Measurements from ENCODE around the gene MTARC2.

The MTARC2 gene

DNA sequence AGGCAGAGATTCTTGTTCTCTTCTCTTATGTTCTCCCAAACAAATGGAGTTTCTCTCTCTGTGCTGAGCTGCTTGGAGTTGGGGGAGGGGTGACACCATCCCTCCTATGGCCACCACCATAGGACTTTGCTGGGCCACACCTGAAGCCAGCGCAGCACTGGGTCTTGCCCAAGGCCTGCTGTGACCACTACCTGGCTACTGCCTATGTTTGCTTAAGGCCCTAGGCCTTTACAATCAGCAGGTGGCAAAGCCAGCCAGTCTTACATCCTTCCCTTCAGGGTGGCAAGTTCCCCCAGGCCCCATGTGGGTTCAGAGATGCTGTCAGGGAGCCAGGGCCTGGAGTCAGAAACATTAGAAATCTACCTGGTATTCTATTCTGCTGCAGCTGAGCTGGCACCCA, 6.3 kb upstream of the MTARC2 start:
- no peak for TF ChIP-seq TAF1 (IDR thresholded peaks at IDR 0.05; ENCODE audit: borderline replicate concordance, insufficient read depth, low read length)
- TF ChIP-seq, protein P1, sequence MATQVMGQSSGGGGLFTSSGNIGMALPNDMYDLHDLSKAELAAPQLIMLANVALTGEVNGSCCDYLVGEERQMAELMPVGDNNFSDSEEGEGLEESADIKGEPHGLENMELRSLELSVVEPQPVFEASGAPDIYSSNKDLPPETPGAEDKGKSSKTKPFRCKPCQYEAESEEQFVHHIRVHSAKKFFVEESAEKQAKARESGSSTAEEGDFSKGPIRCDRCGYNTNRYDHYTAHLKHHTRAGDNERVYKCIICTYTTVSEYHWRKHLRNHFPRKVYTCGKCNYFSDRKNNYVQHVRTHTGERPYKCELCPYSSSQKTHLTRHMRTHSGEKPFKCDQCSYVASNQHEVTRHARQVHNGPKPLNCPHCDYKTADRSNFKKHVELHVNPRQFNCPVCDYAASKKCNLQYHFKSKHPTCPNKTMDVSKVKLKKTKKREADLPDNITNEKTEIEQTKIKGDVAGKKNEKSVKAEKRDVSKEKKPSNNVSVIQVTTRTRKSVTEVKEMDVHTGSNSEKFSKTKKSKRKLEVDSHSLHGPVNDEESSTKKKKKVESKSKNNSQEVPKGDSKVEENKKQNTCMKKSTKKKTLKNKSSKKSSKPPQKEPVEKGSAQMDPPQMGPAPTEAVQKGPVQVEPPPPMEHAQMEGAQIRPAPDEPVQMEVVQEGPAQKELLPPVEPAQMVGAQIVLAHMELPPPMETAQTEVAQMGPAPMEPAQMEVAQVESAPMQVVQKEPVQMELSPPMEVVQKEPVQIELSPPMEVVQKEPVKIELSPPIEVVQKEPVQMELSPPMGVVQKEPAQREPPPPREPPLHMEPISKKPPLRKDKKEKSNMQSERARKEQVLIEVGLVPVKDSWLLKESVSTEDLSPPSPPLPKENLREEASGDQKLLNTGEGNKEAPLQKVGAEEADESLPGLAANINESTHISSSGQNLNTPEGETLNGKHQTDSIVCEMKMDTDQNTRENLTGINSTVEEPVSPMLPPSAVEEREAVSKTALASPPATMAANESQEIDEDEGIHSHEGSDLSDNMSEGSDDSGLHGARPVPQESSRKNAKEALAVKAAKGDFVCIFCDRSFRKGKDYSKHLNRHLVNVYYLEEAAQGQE (IDR thresholded peaks at IDR 0.05; ENCODE audit: insufficient read depth in 1 of 2, low read depth in 2 of 2, low read length in 2 of 2) = no peak

- TF ChIP-seq POLR2AphosphoS5 (IDR thresholded peaks at IDR 0.05; ENCODE audit: low read depth, low read length) (no peak), FOXP2 (optimal IDR thresholded peaks at IDR 0.05; ENCODE audit: borderline replicate concordance, extremely low read depth, extremely low read length, insufficient read depth) (no peak), TAF1 (IDR thresholded peaks at IDR 0.05; ENCODE audit: borderline replicate concordance, insufficient read depth, low read length) (no peak), SIN3A (IDR thresholded peaks at IDR 0.05; ENCODE audit: borderline replicate concordance, insufficient read depth, low read length) (no peak)
- TF ChIP-seq, protein P1 (IDR thresholded peaks at IDR 0.05; ENCODE audit: insufficient read depth in 1 of 2, low read depth in 2 of 2, low read length in 2 of 2) = no peak
These were observed 5.6 kb upstream of the MTARC2 start for GRCh38 chr1:220742520-220742919.

DNA sequence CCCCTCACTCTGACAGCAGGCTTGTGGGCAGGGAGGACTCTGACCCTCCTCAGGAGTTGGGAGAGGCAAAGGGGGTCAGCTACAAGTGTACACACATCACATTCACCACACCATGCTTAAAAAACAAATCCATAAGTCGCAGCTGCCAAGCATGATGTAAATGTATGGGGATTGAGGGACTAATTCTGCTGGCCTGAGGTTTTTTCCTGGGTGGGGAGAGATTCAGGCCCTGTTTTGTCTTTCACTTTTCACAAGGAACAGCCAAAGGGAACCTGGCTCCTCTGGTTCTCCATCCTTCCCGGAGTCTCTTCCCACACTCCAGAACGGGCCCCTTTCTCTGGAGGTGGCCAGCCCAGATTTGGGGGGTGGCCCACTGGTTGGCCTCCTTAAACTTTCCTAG, 1.3 kb upstream of the MTARC2 start:
- no peak for TF ChIP-seq TAF1 (IDR thresholded peaks at IDR 0.05; ENCODE audit: borderline replicate concordance, insufficient read depth, low read length)
- TF ChIP-seq POLR2AphosphoS5 (IDR thresholded peaks at IDR 0.05; ENCODE audit: low read depth, low read length) = no peak

DNA sequence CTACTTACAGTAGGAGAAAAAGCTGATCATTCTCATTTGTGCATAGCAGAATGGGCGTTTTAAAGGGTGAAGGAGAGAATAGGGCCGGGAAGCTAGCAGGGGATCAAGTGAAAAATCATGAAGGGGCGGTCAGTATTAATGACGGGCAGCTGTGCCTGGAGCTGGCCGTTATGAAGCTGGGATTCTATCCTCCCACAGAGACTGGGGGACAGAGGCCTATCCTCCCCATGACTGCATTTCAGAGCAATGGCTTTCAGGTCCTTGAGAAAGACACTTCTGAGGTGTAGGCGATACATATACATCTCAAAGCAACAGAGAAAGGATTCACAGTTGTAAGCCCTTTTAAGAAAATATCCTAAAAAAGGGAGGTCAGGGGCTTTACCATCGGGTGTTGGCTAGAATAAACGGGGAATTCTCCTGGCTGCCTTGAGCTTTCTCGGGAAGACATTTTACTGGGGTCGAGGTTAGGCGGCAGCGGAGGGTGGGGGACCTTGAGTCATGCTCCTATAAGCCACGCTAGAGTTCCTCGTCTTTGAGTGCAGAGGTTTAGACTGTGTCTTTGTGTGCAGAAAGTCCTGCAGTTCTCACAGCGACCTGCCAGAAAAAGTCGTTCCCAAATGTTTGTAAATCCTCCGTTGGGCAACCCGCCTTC, 559 bp upstream of the MTARC2 start:
- no peak for TF ChIP-seq FOXP2 (optimal IDR thresholded peaks at IDR 0.05; ENCODE audit: borderline replicate concordance, extremely low read depth, extremely low read length, insufficient read depth)
- TF ChIP-seq, protein P1 (IDR thresholded peaks at IDR 0.05; ENCODE audit: insufficient read depth in 1 of 2, low read depth in 2 of 2, low read length in 2 of 2) = no peak
- TF ChIP-seq SIN3A (IDR thresholded peaks at IDR 0.05; ENCODE audit: borderline replicate concordance, insufficient read depth, low read length) = no peak
- no peak for TF ChIP-seq POLR2AphosphoS5 (IDR thresholded peaks at IDR 0.05; ENCODE audit: low read depth, low read length)
- no peak for TF ChIP-seq TAF1 (IDR thresholded peaks at IDR 0.05; ENCODE audit: borderline replicate concordance, insufficient read depth, low read length)

- no peak for TF ChIP-seq TAF1 (IDR thresholded peaks at IDR 0.05; ENCODE audit: borderline replicate concordance, insufficient read depth, low read length)
- TF ChIP-seq, protein P1 (IDR thresholded peaks at IDR 0.05; ENCODE audit: insufficient read depth in 1 of 2, low read depth in 2 of 2, low read length in 2 of 2) = no peak
- no peak for TF ChIP-seq SIN3A (IDR thresholded peaks at IDR 0.05; ENCODE audit: borderline replicate concordance, insufficient read depth, low read length)
- no peak for TF ChIP-seq FOXP2 (optimal IDR thresholded peaks at IDR 0.05; ENCODE audit: borderline replicate concordance, extremely low read depth, extremely low read length, insufficient read depth)
- TF ChIP-seq POLR2AphosphoS5 (IDR thresholded peaks at IDR 0.05; ENCODE audit: low read depth, low read length) = no peak
These were observed 814 bp downstream of the MTARC2 start for GRCh38 chr1:220748936-220749335.

Data from PFSK-1 (cell line).